ENCODE data around the gene RBP3. TPM values are rescaled to one million over a fixed set of nuclear protein-coding genes. Genes with fewer than 3 reads are reported as not detected.

Gene RBP3
- polyA plus RNA-seq, 3 donors = not detected

DNA sequence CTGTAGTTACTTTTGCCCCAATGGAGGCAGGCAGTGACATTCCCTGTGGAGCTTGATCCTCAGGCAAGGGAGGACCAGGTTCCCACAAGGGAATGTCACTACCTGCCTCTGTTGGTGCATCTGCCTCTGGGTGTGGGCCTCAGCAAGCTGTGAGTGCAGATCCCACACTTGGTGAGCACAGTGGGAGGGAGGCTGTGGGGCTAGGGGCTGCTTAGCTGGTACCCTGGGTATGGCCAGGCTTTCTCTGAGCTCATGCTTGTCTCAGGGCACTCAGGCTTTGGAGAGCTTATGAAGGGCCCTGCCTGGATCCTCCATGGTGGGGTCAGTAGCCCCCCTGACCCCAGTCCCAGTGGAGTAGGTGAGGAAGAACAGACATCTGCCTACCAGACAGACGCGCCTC, 52.1 kb downstream of the RBP3 start:
- DNase-seq = no peak
- peaks cover 0 to 3% (median 0%) of the 10 kb centered on the region in 7 donors for H3K9me3 Mint-ChIP-seq
- Histone ChIP-seq H3K27me3 (ENCODE audit: control insufficient read depth in 2 of 2, insufficient read depth in 2 of 2, low read length in 2 of 2) (no peaks in the 10 kb centered on the region), H3K27ac (ENCODE audit: low read depth in 1 of 2, low read length in 2 of 2) (no peak overlapping the region), H2AFZ (ENCODE audit: insufficient read depth, low read depth, low read length, poor library complexity, severe bottlenecking) (no peak overlapping the region), H4K20me1 (ENCODE audit: insufficient read depth, low read length) (no peaks in the 10 kb centered on the region), H3K4me3 (replicated peaks in 1 of 3; ENCODE audit: low read depth in 2 of 3, low read length in 3 of 3) (no peak overlapping the region), H3K9me3 (replicated peaks in 1 of 2; ENCODE audit: control insufficient read depth in 1 of 2, insufficient read depth in 1 of 2, low read length in 2 of 2) (no peaks in the 10 kb centered on the region), H3K79me2 (ENCODE audit: insufficient read depth, low read length) (no peaks in the 10 kb centered on the region), H3K4me2 (replicated peaks; ENCODE audit: extremely low read depth, low read length, poor library complexity, severe bottlenecking) (no peak overlapping the region), H3K9ac (ENCODE audit: insufficient read depth, low read length, poor library complexity, severe bottlenecking) (no peak overlapping the region), H3K4me1 (ENCODE audit: control insufficient read depth in 1 of 2, insufficient read depth in 2 of 2, low read length in 2 of 2) (no peaks in the 10 kb centered on the region), H3K36me3 (replicated peaks in 1 of 2; ENCODE audit: control insufficient read depth in 1 of 2, insufficient read depth in 2 of 2, low read length in 2 of 2) (no peaks in the 10 kb centered on the region)
- no peaks in the 10 kb centered on the region for H3K36me3 Mint-ChIP-seq
- H3K4me3 Mint-ChIP-seq = no peak overlapping the region
- H3K27ac Mint-ChIP-seq = no peak overlapping the region
- H3K4me1 Mint-ChIP-seq = no peaks in the 10 kb centered on the region
- intact Hi-C loops (cut with micrococcal nuclease) = no loop called here
- peaks cover 0 to 6% (median 4%) of the 10 kb centered on the region in 3 donors for H3K27me3 Mint-ChIP-seq (ENCODE audit: low read depth in 3 of 3)
- no CpG with 5 or more reads among the region's 2 CpGs for WGBS (ENCODE audit: insufficient coverage)
- TF ChIP-seq, protein P1, sequence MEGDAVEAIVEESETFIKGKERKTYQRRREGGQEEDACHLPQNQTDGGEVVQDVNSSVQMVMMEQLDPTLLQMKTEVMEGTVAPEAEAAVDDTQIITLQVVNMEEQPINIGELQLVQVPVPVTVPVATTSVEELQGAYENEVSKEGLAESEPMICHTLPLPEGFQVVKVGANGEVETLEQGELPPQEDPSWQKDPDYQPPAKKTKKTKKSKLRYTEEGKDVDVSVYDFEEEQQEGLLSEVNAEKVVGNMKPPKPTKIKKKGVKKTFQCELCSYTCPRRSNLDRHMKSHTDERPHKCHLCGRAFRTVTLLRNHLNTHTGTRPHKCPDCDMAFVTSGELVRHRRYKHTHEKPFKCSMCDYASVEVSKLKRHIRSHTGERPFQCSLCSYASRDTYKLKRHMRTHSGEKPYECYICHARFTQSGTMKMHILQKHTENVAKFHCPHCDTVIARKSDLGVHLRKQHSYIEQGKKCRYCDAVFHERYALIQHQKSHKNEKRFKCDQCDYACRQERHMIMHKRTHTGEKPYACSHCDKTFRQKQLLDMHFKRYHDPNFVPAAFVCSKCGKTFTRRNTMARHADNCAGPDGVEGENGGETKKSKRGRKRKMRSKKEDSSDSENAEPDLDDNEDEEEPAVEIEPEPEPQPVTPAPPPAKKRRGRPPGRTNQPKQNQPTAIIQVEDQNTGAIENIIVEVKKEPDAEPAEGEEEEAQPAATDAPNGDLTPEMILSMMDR (IDR thresholded peaks at IDR 0.05) = no peak

GRCh38 chr10:47400786-47401185, 52.6 kb downstream of the RBP3 start:
- Mint-ChIP-seq H3K4me1 (no peaks in the 10 kb centered on the region), H3K36me3 (no peaks in the 10 kb centered on the region), H3K27me3 (ENCODE audit: low read depth in 3 of 3) (peaks cover 0 to 4% (median 2%) of the 10 kb centered on the region in 3 donors), H3K4me3 (no peak overlapping the region), H3K9me3 (peaks cover 0 to 3% (median 0%) of the 10 kb centered on the region in 7 donors), H3K27ac (no peak overlapping the region)
- H3K79me2 ChIP-seq (ENCODE audit: insufficient read depth, low read length) = no peaks in the 10 kb centered on the region
- whole genome bisulfite sequencing (ENCODE audit: insufficient coverage) = no CpG with 5 or more reads among the region's 3 CpGs
- no peak overlapping the region for H3K9ac ChIP-seq (ENCODE audit: insufficient read depth, low read length, poor library complexity, severe bottlenecking)
- intact Hi-C loops (cut with micrococcal nuclease) = no loop called here
- H3K27me3 ChIP-seq (ENCODE audit: control insufficient read depth in 2 of 2, insufficient read depth in 2 of 2, low read length in 2 of 2) = no peaks in the 10 kb centered on the region
- H3K4me3 ChIP-seq (replicated peaks in 1 of 3; ENCODE audit: low read depth in 2 of 3, low read length in 3 of 3) = no peak overlapping the region
- TF ChIP-seq, protein P1 (IDR thresholded peaks at IDR 0.05) = no peak
- H2AFZ ChIP-seq (ENCODE audit: insufficient read depth, low read depth, low read length, poor library complexity, severe bottlenecking) = no peak overlapping the region
- H3K4me1 ChIP-seq (ENCODE audit: control insufficient read depth in 1 of 2, insufficient read depth in 2 of 2, low read length in 2 of 2) = no peaks in the 10 kb centered on the region
- H3K4me2 ChIP-seq (replicated peaks; ENCODE audit: extremely low read depth, low read length, poor library complexity, severe bottlenecking) = no peak overlapping the region
- no peaks in the 10 kb centered on the region for H4K20me1 ChIP-seq (ENCODE audit: insufficient read depth, low read length)
- H3K36me3 ChIP-seq (replicated peaks in 1 of 2; ENCODE audit: control insufficient read depth in 1 of 2, insufficient read depth in 2 of 2, low read length in 2 of 2) = no peaks in the 10 kb centered on the region
- no peak for DNase-seq
- H3K9me3 ChIP-seq (replicated peaks in 1 of 2; ENCODE audit: control insufficient read depth in 1 of 2, insufficient read depth in 1 of 2, low read length in 2 of 2) = no peaks in the 10 kb centered on the region
- no peak overlapping the region for H3K27ac ChIP-seq (ENCODE audit: low read depth in 1 of 2, low read length in 2 of 2)
